Measurements from ENCODE around the gene KAZN. TPM values are rescaled to one million over a fixed set of nuclear protein-coding genes. Genes with fewer than 3 reads are reported as not detected.
"Not testable (repeated sequence)": the region's sequence is repeated elsewhere in the genome, so short reads cannot be mapped to it uniquely, and the experiment has no call there.

KAZN gene
- total RNA-seq, 1 donor from 2014 or later = 7.9 TPM

GRCh38 chr1:15039017-15039648, 440.6 kb downstream of the KAZN start:
- H3K27me3 Mint-ChIP-seq (ENCODE audit: unreplicated experiment) = no peaks in the 10 kb centered on the region
- no peak overlapping the region for H3K27ac Mint-ChIP-seq (ENCODE audit: unreplicated experiment)
- TF ChIP-seq, protein P1, sequence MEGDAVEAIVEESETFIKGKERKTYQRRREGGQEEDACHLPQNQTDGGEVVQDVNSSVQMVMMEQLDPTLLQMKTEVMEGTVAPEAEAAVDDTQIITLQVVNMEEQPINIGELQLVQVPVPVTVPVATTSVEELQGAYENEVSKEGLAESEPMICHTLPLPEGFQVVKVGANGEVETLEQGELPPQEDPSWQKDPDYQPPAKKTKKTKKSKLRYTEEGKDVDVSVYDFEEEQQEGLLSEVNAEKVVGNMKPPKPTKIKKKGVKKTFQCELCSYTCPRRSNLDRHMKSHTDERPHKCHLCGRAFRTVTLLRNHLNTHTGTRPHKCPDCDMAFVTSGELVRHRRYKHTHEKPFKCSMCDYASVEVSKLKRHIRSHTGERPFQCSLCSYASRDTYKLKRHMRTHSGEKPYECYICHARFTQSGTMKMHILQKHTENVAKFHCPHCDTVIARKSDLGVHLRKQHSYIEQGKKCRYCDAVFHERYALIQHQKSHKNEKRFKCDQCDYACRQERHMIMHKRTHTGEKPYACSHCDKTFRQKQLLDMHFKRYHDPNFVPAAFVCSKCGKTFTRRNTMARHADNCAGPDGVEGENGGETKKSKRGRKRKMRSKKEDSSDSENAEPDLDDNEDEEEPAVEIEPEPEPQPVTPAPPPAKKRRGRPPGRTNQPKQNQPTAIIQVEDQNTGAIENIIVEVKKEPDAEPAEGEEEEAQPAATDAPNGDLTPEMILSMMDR (IDR thresholded peaks at IDR 0.05; ENCODE audit: partially characterized antibody, unreplicated experiment) = no peak
- H3K4me1 Mint-ChIP-seq (ENCODE audit: low read depth, unreplicated experiment) = no peaks in the 10 kb centered on the region
- H3K36me3 Mint-ChIP-seq (ENCODE audit: unreplicated experiment) = no peaks in the 10 kb centered on the region
- no peak overlapping the region for H3K4me3 Mint-ChIP-seq (ENCODE audit: unreplicated experiment)
- H3K9me3 Mint-ChIP-seq (ENCODE audit: unreplicated experiment) = peaks cover 1% of the 10 kb centered on the region
- DNase-seq = no peak

DNA sequence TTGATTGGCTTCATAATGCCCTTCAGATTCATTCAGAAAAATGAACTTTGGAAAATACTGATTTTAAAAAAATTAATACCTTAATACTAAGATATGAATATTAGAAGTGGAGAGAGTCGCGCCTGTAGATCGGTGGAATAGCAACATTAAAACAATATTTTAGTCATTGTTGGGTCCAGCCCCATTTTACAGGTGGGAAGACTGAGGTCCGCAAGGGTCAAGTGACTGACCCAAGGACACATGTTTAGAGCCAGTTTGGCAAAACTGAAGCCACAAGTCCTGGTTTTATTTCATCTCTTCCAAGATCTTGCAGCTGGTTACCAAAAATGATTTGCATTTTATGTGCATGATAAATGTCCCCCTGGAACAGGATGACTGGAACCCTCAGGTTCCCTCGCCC, 441.4 kb downstream of the KAZN start:
- no peak overlapping the region for H3K27ac Mint-ChIP-seq (ENCODE audit: unreplicated experiment)
- TF ChIP-seq, protein P1 (IDR thresholded peaks at IDR 0.05; ENCODE audit: partially characterized antibody, unreplicated experiment) = no peak

GRCh38 chr1:15040685-15041084, 442.2 kb downstream of the KAZN start:
- not testable (repeated sequence) for H3K4me1 Mint-ChIP-seq (ENCODE audit: low read depth, unreplicated experiment); H3K9me3 Mint-ChIP-seq (ENCODE audit: unreplicated experiment); DNase-seq; H3K4me3 Mint-ChIP-seq (ENCODE audit: unreplicated experiment); H3K27me3 Mint-ChIP-seq (ENCODE audit: unreplicated experiment); H3K36me3 Mint-ChIP-seq (ENCODE audit: unreplicated experiment); H3K27ac Mint-ChIP-seq (ENCODE audit: unreplicated experiment)

More for the DNA sequence above, 441.4 kb downstream of the KAZN start:
- Mint-ChIP-seq H3K27me3 (ENCODE audit: unreplicated experiment) (no peaks in the 10 kb centered on the region), H3K4me1 (ENCODE audit: low read depth, unreplicated experiment) (no peaks in the 10 kb centered on the region), H3K9me3 (ENCODE audit: unreplicated experiment) (peaks cover 1% of the 10 kb centered on the region), H3K36me3 (ENCODE audit: unreplicated experiment) (no peaks in the 10 kb centered on the region), H3K4me3 (ENCODE audit: unreplicated experiment) (no peak overlapping the region)
- DNase-seq = no peak

GRCh38 chr1:15042866-15043265, 444.4 kb downstream of the KAZN start:
- TF ChIP-seq, protein P1 (IDR thresholded peaks at IDR 0.05; ENCODE audit: partially characterized antibody, unreplicated experiment) = no peak
- H3K9me3 Mint-ChIP-seq (ENCODE audit: unreplicated experiment) = peaks cover 3% of the 10 kb centered on the region
- H3K4me1 Mint-ChIP-seq (ENCODE audit: low read depth, unreplicated experiment) = no peaks in the 10 kb centered on the region
- DNase-seq = no peak
- no peak overlapping the region for H3K27ac Mint-ChIP-seq (ENCODE audit: unreplicated experiment)
- no peak overlapping the region for H3K4me3 Mint-ChIP-seq (ENCODE audit: unreplicated experiment)
- H3K27me3 Mint-ChIP-seq (ENCODE audit: unreplicated experiment) = peaks cover 7% of the 10 kb centered on the region
- H3K36me3 Mint-ChIP-seq (ENCODE audit: unreplicated experiment) = no peaks in the 10 kb centered on the region

GRCh38 chr1:15043934-15044333, 445.4 kb downstream of the KAZN start:
- TF ChIP-seq, protein P1 (IDR thresholded peaks at IDR 0.05; ENCODE audit: partially characterized antibody, unreplicated experiment) = no peak
- no peak for DNase-seq
- H3K4me1 Mint-ChIP-seq (ENCODE audit: low read depth, unreplicated experiment) = no peaks in the 10 kb centered on the region
- H3K27me3 Mint-ChIP-seq (ENCODE audit: unreplicated experiment) = peaks cover 9% of the 10 kb centered on the region
- H3K27ac Mint-ChIP-seq (ENCODE audit: unreplicated experiment) = no peak overlapping the region
- H3K9me3 Mint-ChIP-seq (ENCODE audit: unreplicated experiment) = peaks cover 3% of the 10 kb centered on the region
- H3K36me3 Mint-ChIP-seq (ENCODE audit: unreplicated experiment) = no peaks in the 10 kb centered on the region
- no peak overlapping the region for H3K4me3 Mint-ChIP-seq (ENCODE audit: unreplicated experiment)
